ENCODE results near the gene PRR20E.
"Not testable (repeated sequence)": the region's sequence is repeated elsewhere in the genome, so short reads cannot be mapped to it uniquely, and the experiment has no call there.

Gene PRR20E

GRCh38 chr13:57166897-57167296, at the start of gene PRR20E:
TSS of gene PRR20E (plus strand) at chr13:57167197. CDS start at chr13:57167584, 387 bp downstream.
- in situ Hi-C loops (cut with MboI; ENCODE audit: low sequenced_read_pairs): not testable (repeated sequence)

GRCh38 chr13:57123681-57124080, 43.3 kb upstream of the PRR20E start:
- in situ Hi-C loops (cut with MboI; ENCODE audit: low sequenced_read_pairs): no loop called here

DNA sequence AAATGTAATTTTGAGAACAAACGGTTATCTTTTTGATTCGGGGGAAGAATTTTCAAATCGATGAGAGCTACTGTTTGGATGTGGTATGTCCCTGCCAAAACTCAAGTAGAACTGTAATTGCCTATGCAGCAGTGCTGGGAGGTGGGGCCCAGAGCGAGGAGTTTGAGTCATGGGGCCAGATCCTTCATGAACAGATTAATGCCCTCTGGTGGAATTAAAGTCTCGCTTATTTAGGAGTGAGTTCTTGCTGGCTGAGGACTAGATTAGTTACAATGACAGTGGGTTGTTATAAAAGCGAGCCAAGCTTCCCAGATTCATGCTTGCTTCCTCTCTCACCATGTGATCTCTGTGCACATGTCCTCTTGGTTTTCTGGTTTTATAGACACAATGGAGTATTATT, 38.1 kb upstream of the PRR20E start:
- in situ Hi-C loops (cut with MboI; ENCODE audit: low sequenced_read_pairs): no loop called here

GRCh38 chr13:57136093-57136492, 30.9 kb upstream of the PRR20E start:
- in situ Hi-C loops (cut with MboI; ENCODE audit: low sequenced_read_pairs): no loop called here

GRCh38 chr13:57137585-57137984, 29.4 kb upstream of the PRR20E start:
- in situ Hi-C loops (cut with MboI; ENCODE audit: low sequenced_read_pairs): no loop called here

- in situ Hi-C loops (cut with MboI; ENCODE audit: low sequenced_read_pairs): no loop called here
These were observed 28.0 kb upstream of the PRR20E start for GRCh38 chr13:57138988-57139387.

DNA sequence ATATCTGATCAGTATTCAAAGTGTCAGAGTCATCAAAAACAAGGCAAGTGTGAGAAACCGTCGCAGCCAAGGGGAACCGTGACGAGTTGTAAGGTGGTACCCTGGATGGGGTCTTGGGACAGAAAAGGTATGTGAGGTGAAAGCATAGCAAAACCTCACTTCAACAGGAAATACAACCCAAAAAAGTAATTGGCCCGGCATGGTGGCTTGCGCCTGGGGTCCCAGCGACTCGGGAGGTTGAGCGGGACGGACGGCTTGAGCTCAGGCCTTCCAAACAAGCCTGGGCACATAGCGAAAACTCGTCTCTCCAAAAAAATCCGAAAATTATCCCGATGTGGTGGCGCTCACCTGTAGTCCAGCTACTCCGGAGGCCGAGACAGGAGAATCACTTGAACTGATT, 27.2 kb upstream of the PRR20E start:
- in situ Hi-C loops (cut with MboI; ENCODE audit: low sequenced_read_pairs): not testable (repeated sequence)

GRCh38 chr13:57140235-57140968, 26.6 kb upstream of the PRR20E start, which contains the start of gene PRR20A:
TSS of gene PRR20A (plus strand) at chr13:57140918. CDS start at chr13:57141305, 387 bp downstream.
- in situ Hi-C loops (cut with MboI; ENCODE audit: low sequenced_read_pairs): not testable (repeated sequence)

DNA sequence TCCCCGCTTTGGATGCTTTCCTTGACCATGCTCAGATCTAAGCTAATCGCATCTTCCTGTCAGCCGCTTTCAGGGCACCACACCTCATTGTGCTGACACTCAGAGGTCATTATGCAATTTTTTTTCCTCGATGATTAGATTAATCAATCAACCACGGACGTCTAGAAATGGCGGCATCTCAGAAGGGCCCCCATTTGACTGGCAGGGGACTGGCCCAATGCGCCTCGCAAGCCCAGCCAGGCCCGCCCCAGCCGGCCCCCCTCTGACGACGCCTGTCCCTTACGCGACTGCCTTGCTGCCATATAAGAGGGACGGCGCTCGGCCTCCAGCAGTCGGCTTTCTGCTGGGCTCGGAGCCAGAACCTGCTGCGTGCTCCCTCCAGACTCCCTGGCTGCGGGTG, 19.8 kb upstream of the PRR20E start, which contains the start of gene PRR20B:
TSS of gene PRR20B (plus strand) at position 301 of the 400 bp plus-strand sequence. CDS start 387 bp downstream, outside the sequence.
- in situ Hi-C loops (cut with MboI; ENCODE audit: low sequenced_read_pairs): not testable (repeated sequence)

DNA sequence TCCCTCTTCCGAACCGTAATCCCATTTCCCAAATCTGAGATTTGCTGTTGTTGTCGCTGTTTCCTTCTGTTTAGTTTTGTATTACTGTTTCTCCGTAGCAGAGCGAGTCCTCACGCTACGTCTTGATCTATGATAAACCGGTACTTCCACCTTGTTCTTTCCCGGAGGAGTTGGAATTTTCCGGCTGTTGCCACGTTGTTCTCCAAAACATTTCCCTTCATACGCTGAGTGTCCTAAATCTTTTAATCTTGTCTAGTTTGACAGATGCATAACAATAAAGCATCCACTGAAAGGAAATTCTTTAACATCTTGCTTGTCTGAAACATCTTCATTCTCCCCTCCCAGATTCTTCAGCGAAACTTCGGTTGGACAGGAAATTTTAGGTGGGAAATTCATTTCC, 18.9 kb upstream of the PRR20E start:
- in situ Hi-C loops (cut with MboI; ENCODE audit: low sequenced_read_pairs): not testable (repeated sequence)

GRCh38 chr13:57153761-57154160, 13.2 kb upstream of the PRR20E start, which contains the start of gene PRR20C:
TSS of gene PRR20C (plus strand) at chr13:57154061. CDS start at chr13:57154448, 387 bp downstream.
- in situ Hi-C loops (cut with MboI; ENCODE audit: low sequenced_read_pairs): not testable (repeated sequence)

DNA sequence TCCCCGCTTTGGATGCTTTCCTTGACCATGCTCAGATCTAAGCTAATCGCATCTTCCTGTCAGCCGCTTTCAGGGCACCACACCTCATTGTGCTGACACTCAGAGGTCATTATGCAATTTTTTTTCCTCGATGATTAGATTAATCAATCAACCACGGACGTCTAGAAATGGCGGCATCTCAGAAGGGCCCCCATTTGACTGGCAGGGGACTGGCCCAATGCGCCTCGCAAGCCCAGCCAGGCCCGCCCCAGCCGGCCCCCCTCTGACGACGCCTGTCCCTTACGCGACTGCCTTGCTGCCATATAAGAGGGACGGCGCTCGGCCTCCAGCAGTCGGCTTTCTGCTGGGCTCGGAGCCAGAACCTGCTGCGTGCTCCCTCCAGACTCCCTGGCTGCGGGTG, 6.7 kb upstream of the PRR20E start, which contains the start of gene PRR20D:
TSS of gene PRR20D (plus strand) at position 301 of the 400 bp plus-strand sequence. CDS start 387 bp downstream, outside the sequence.
- in situ Hi-C loops (cut with MboI; ENCODE audit: low sequenced_read_pairs): not testable (repeated sequence)

GRCh38 chr13:57191667-57192066, 24.7 kb downstream of the PRR20E start:
- in situ Hi-C loops (cut with MboI; ENCODE audit: low sequenced_read_pairs): no loop called here

GRCh38 chr13:57212989-57213388, 46.0 kb downstream of the PRR20E start:
- in situ Hi-C loops (cut with MboI; ENCODE audit: low sequenced_read_pairs): no loop called here
